Neuronal stem cell (in vitro differentiated cells): Measurements from ENCODE around the gene GDF2.

Experiments used
- DNase-seq: peaks from one replicate; pipeline ENCODE4 v3.0.0-alpha.2; 2013; ENCODE audit warnings: low spot score
- H2AFZ ChIP-seq: one replicate; pipeline ENCODE4 v1.6.1; 2013; ENCODE audit warnings: mild to moderate bottlenecking, low read length, inconsistent platforms
- H2AK5ac ChIP-seq: 2 replicates; pipeline ENCODE4 v1.6.1; 2013; ENCODE audit warnings: low read depth, mild to moderate bottlenecking, inconsistent platforms, low read length, moderate library complexity, mixed read lengths
- H2BK120ac ChIP-seq: 2 replicates; pipeline ENCODE4 v1.6.1; 2013; ENCODE audit warnings: low read depth, mild to moderate bottlenecking, inconsistent platforms, low read length, moderate library complexity, mixed read lengths
- H2BK12ac ChIP-seq: one replicate; pipeline ENCODE4 v1.6.1; 2013; ENCODE audit warnings: low read length, inconsistent platforms
- H2BK15ac ChIP-seq: 2 replicates; pipeline ENCODE4 v1.6.1; 2013; ENCODE audit warnings: mild to moderate bottlenecking, low read length, inconsistent platforms, mixed read lengths
- H2BK5ac ChIP-seq: one replicate; pipeline ENCODE4 v1.6.1; 2013; ENCODE audit warnings: inconsistent platforms, mild to moderate bottlenecking, low read length, moderate library complexity
- H3K14ac ChIP-seq: one replicate; pipeline ENCODE4 v1.6.1; 2013; ENCODE audit warnings: low read length, inconsistent platforms
- H3K18ac ChIP-seq: 2 replicates; pipeline ENCODE4 v1.6.1; 2013; ENCODE audit warnings: low read length, inconsistent platforms
- H3K23ac ChIP-seq: 2 replicates; pipeline ENCODE4 v1.6.1; 2013; ENCODE audit warnings: low read depth, mild to moderate bottlenecking, mixed read lengths, low read length, inconsistent platforms; ENCODE audit not compliant: poor library complexity
- H3K27ac ChIP-seq: replicated peaks from 3 replicates; pipeline ENCODE4 v1.5.1; 2013; ENCODE audit warnings: low read length, inconsistent platforms
- H3K27me3 ChIP-seq, 3 experiments: 2 replicates each; pipeline ENCODE4 v1.6.1; 2013; ENCODE audit warnings: low read length in 3 of 3, mild to moderate bottlenecking in 2 of 3, inconsistent platforms in 1 of 3, low read depth in 1 of 3, mixed read lengths in 1 of 3, moderate library complexity in 1 of 3; ENCODE audit not compliant: control insufficient read depth in 3 of 3, insufficient read depth in 3 of 3
- H3K36me3 ChIP-seq, 2 donors: replicated peaks in 1 of 2; 2 replicates each; pipeline ENCODE4 v1.6.1; 2013; ENCODE audit warnings: low read length in 2 of 2; ENCODE audit not compliant: control insufficient read depth in 2 of 2, insufficient read depth in 2 of 2
- H3K4ac ChIP-seq: 2 replicates; pipeline ENCODE4 v1.6.1; 2013; ENCODE audit warnings: inconsistent platforms, mild to moderate bottlenecking, low read length, moderate library complexity
- H3K4me1 ChIP-seq, 2 donors: 1 replicate in 1 of 2; 2 replicates in 1 of 2; pipeline ENCODE4 v1.6.1; 2013; ENCODE audit warnings: low read length in 2 of 2, low read depth in 1 of 2; ENCODE audit not compliant: control insufficient read depth in 2 of 2, insufficient read depth in 1 of 2
- H3K4me2 ChIP-seq: one replicate; pipeline ENCODE4 v1.6.1; 2013; ENCODE audit warnings: mild to moderate bottlenecking, low read length, inconsistent platforms; ENCODE audit not compliant: insufficient read depth, poor library complexity, severe bottlenecking
- H3K4me3 ChIP-seq, 2 donors: 2 replicates each; pipeline ENCODE4 v1.5.1; 2013; ENCODE audit warnings: low read length in 2 of 2, mild to moderate bottlenecking in 2 of 2, inconsistent platforms in 1 of 2, moderate library complexity in 1 of 2
- H3K79me1 ChIP-seq: one replicate; pipeline ENCODE4 v1.6.1; 2013; ENCODE audit warnings: low read depth, mild to moderate bottlenecking, inconsistent platforms, low read length, moderate library complexity
- H3K9ac ChIP-seq: one replicate; pipeline ENCODE4 v1.6.1; 2013; ENCODE audit warnings: mild to moderate bottlenecking, low read depth, low read length, inconsistent platforms; ENCODE audit not compliant: poor library complexity
- H3K9me3 ChIP-seq, 2 donors: replicated peaks in 1 of 2; 2 replicates each; pipeline versions ENCODE3 to v1.6.1; 2013; ENCODE audit warnings: low read length in 2 of 2, mild to moderate bottlenecking in 2 of 2, inconsistent platforms in 1 of 2, low read depth in 1 of 2, mixed read lengths in 1 of 2, moderate library complexity in 1 of 2; ENCODE audit not compliant: control insufficient read depth in 2 of 2, insufficient read depth in 1 of 2
- H4K8ac ChIP-seq: one replicate; pipeline ENCODE4 v1.6.1; 2013; ENCODE audit warnings: low read depth, mild to moderate bottlenecking, inconsistent platforms, low read length, moderate library complexity
- H4K91ac ChIP-seq: one replicate; pipeline ENCODE4 v1.6.1; 2013; ENCODE audit warnings: low read length, low read depth, mild to moderate bottlenecking, inconsistent platforms; ENCODE audit not compliant: poor library complexity
- WGBS, 2 donors: extraction: QIAGEN DNeasy Blood & Tissue Kit; methylation state at CpG; one replicate each; pipeline ENCODE4 v1.1.7; 2013; ENCODE audit warnings: missing lambda C conversion rate in 2 of 2, mixed read lengths in 1 of 2; ENCODE audit not compliant: insufficient read length in 2 of 2, insufficient replicate concordance in 1 of 2; ENCODE audit errors: extremely low coverage in 2 of 2; 5-methylcytosine and 5-hydroxymethylcytosine counted together

Gene GDF2

DNA sequence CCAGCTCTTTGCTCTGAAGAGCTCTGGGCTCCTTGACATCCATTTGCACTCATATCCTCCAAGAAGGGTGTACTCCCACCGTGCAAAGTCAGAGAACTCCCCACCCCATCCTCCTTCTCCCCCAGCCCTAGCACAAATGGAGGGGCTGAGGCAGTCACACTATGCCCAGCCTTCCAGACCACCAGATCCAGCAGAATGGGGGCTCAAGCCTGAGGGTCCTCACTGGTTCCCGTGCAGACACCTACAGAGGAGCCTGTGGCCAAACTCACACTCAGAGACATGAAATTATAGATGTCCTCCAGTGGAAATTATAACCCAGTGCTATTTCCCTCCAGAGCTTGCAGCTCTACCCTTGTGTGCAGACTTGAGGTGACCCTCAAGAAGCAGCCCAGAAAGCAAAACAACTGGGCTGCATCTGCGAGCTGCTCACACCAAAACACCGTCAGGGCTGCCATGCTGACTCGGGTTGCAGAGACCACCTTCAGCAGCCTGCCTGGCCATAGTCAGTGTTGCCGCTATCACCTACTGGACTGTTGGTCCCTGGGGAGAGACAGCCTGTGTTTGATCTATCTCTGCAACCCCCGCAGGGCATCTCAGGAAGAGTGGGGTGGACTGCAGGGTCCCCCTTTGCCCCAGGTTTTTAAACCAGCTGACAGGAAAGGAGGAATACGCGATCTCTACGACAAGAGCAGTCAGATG, 54.4 kb downstream of the GDF2 start:
- no peaks in the 10 kb centered on the region for H3K4me1 ChIP-seq
- no peak overlapping the region for H3K27ac ChIP-seq
- no peak overlapping the region for H3K18ac ChIP-seq
- H3K14ac ChIP-seq: no peak overlapping the region
- no peak overlapping the region for H2BK5ac ChIP-seq
- H3K79me1 ChIP-seq: no peaks in the 10 kb centered on the region
- H3K9me3 ChIP-seq: no peaks in the 10 kb centered on the region
- no peak overlapping the region for H3K9ac ChIP-seq
- no peak overlapping the region for H2AFZ ChIP-seq
- no peak overlapping the region for H2BK120ac ChIP-seq
- no peak overlapping the region for H4K8ac ChIP-seq
- no peak overlapping the region for H3K4me2 ChIP-seq
- H2BK15ac ChIP-seq: no peak overlapping the region
- H3K4me3 ChIP-seq: no peak overlapping the region
- H3K4ac ChIP-seq: no peak overlapping the region
- H2AK5ac ChIP-seq: no peak overlapping the region
- no peaks in the 10 kb centered on the region for H3K36me3 ChIP-seq
- H2BK12ac ChIP-seq: no peak overlapping the region
- WGBS, 2 donors: no CpG with 5 or more reads among the region's 10 CpGs
- no peak overlapping the region for H3K23ac ChIP-seq
- no peak for DNase-seq
- H4K91ac ChIP-seq: no peak overlapping the region
- H3K27me3 ChIP-seq: peaks cover 0 to 9% (median 2%) of the 10 kb centered on the region in 3 experiments
